Smooth muscle cell of bladder (primary cell): ENCODE measurements around the gene TMSB4Y. TPM values are rescaled to one million over a fixed set of nuclear protein-coding genes. Genes with fewer than 3 reads are reported as not detected.

Source experiments
- total RNA-seq: library from RNA; depleted of rRNA; stranded (reverse); fragments of >200 nt; gene quantifications from 2 replicates; pipeline ENCODE4 v1.2.3, GENCODE V29; 2014

TMSB4Y gene
- total RNA-seq, result 0.18 TPM in 1 of 2 replicates, not detected in the other

GRCh38 chrY:13703568-13703968 is at the start of gene TMSB4Y:
TMSB4Y (plus strand) TSS chrY:13703899.

Other genes with a start within 250 kb of the TMSB4Y start
- gene UTY, start 223.9 kb upstream of the TMSB4Y start, total RNA-seq, result 14.3 TPM in 1 of 2 replicates, not detected in the other